Measurements from ENCODE around the gene THAP3.
"Not testable (repeated sequence)": the region's sequence is repeated elsewhere in the genome, so short reads cannot be mapped to it uniquely, and the experiment has no call there.

THAP3 gene

GRCh38 chr1:6635161-6635909 is 10.7 kb downstream of the THAP3 start:
- no peak for DNase-seq (ENCODE audit: low read depth, low spot score)

GRCh38 chr1:6635910-6636760 is 11.5 kb downstream of the THAP3 start:
- DNase-seq (ENCODE audit: low read depth, low spot score), result no peak

GRCh38 chr1:6636778-6637177 is 12.1 kb downstream of the THAP3 start:
- DNase-seq (ENCODE audit: low read depth, low spot score), result not testable (repeated sequence)

GRCh38 chr1:6637770-6638169 is 13.1 kb downstream of the THAP3 start:
- no peak for DNase-seq (ENCODE audit: low read depth, low spot score)

GRCh38 chr1:6638226-6638625 is 13.6 kb downstream of the THAP3 start:
- no peak for DNase-seq (ENCODE audit: low read depth, low spot score)

- not testable (repeated sequence) for DNase-seq (ENCODE audit: low read depth, low spot score)
These were observed 16.2 kb downstream of the THAP3 start for GRCh38 chr1:6640867-6641266.

GRCh38 chr1:6645018-6645417 is 20.4 kb downstream of the THAP3 start:
- no peak for DNase-seq (ENCODE audit: low read depth, low spot score)

- DNase-seq (ENCODE audit: low read depth, low spot score), result peak; percentile 38
These were observed 22.0 kb downstream of the THAP3 start for GRCh38 chr1:6646499-6647148.

GRCh38 chr1:6648556-6648955 is 23.9 kb downstream of the THAP3 start:
- DNase-seq (ENCODE audit: low read depth, low spot score), result no peak

GRCh38 chr1:6651909-6652308 is 27.2 kb downstream of the THAP3 start:
- DNase-seq (ENCODE audit: low read depth, low spot score), result no peak

- no peak for DNase-seq (ENCODE audit: low read depth, low spot score)
These were observed 28.3 kb downstream of the THAP3 start for GRCh38 chr1:6652986-6653385.

GRCh38 chr1:6653436-6654290 is 29.0 kb downstream of the THAP3 start:
- DNase-seq (ENCODE audit: low read depth, low spot score), result peak; percentile 17

GRCh38 chr1:6657138-6657537 is 32.5 kb downstream of the THAP3 start:
- DNase-seq (ENCODE audit: low read depth, low spot score), result no peak

GRCh38 chr1:6658359-6659060 is 33.8 kb downstream of the THAP3 start:
- no peak for DNase-seq (ENCODE audit: low read depth, low spot score)

- no peak for DNase-seq (ENCODE audit: low read depth, low spot score)
These were observed 35.9 kb downstream of the THAP3 start for GRCh38 chr1:6660415-6661049.

GRCh38 chr1:6662468-6662867 is 37.8 kb downstream of the THAP3 start:
- DNase-seq (ENCODE audit: low read depth, low spot score), result not testable (repeated sequence)

- DNase-seq (ENCODE audit: low read depth, low spot score), result no peak
These were observed 42.0 kb downstream of the THAP3 start for GRCh38 chr1:6666696-6667095.

GRCh38 chr1:6667139-6667538 is 42.5 kb downstream of the THAP3 start:
- DNase-seq (ENCODE audit: low read depth, low spot score), result no peak

- DNase-seq (ENCODE audit: low read depth, low spot score), result no peak
These were observed 43.8 kb downstream of the THAP3 start for GRCh38 chr1:6668503-6668902.

GRCh38 chr1:6672558-6672957 is 47.9 kb downstream of the THAP3 start:
- DNase-seq (ENCODE audit: low read depth, low spot score), result peak; percentile 42

Data from ELF-1 (cell line).